ENCODE data around the gene FLYWCH2.

The FLYWCH2 gene

GRCh38 chr16:2910441-2910969 is 27.5 kb downstream of the FLYWCH2 start:
- POLR2A ChIA-PET: interaction anchor here (1.0 to 4.2 kb wide), 2 partner anchors 27 to 111 kb away, joined by 3 to 24 read pairs; partner anchors contain the start of gene FLYWCH2
- no peak for DNase-seq (ENCODE audit: extremely low spot score)

GRCh38 chr16:2911638-2912329 is 28.8 kb downstream of the FLYWCH2 start, which contains the start of gene FLYWCH1:
TSS of gene FLYWCH1 (plus strand) at chr16:2911931. CDS start at chr16:2929686, 17,755 bp downstream.
- TF ChIP-seq LEF1 (IDR thresholded peaks at IDR 0.05; ENCODE audit: borderline replicate concordance): 0 out of 2 replicates have a peak, but pooled peaks have one; percentile 57
- TF ChIP-seq PKNOX1 (IDR thresholded peaks at IDR 0.05): peak; percentile 89
- TF ChIP-seq FOXK2 (IDR thresholded peaks at IDR 0.05): no peak
- peak; percentile 88 for TF ChIP-seq FOXM1 (IDR thresholded peaks at IDR 0.05; ENCODE audit: borderline replicate concordance)
- TF ChIP-seq TARDBP (IDR thresholded peaks at IDR 0.05): no peak
- DNase-seq (ENCODE audit: extremely low spot score): peak; percentile 92
- ChIA-PET POLR2A (interaction anchor here (0.7 to 4.2 kb wide), 10 partner anchors 8 to 159 kb away, joined by 3 to 24 read pairs (median 3); partner anchors contain the start of genes FLYWCH2 and SRRM2), CTCF (interaction anchor here (0.5 to 1.9 kb wide), 5 partner anchors 9 to 73 kb away, joined by 3 to 5 read pairs (median 3); no protein-coding TSS in a partner anchor)

More at GRCh38 chr16:2910441-2910969, 27.5 kb downstream of the FLYWCH2 start:
- CTCF ChIA-PET: interaction anchor here (1.0 kb wide), 1 partner anchor 17 kb away, joined by 3 read pairs; no protein-coding TSS in a partner anchor
- TF ChIP-seq L3MBTL2 (conservative IDR thresholded peaks at IDR 0.05) (no peak), BHLHE40 (IDR thresholded peaks at IDR 0.05; ENCODE audit: borderline replicate concordance) (no peak), FOXA1 (IDR thresholded peaks at IDR 0.05) (no peak), SUZ12 (IDR thresholded peaks at IDR 0.05) (no peak), PKNOX1 (IDR thresholded peaks at IDR 0.05) (no peak), ARNT (IDR thresholded peaks at IDR 0.05) (no peak), HDGF (IDR thresholded peaks at IDR 0.05; ENCODE audit: borderline replicate concordance) (no peak), ELF4 (IDR thresholded peaks at IDR 0.05) (no peak), SP1 (IDR thresholded peaks at IDR 0.05) (no peak), LEF1 (IDR thresholded peaks at IDR 0.05; ENCODE audit: borderline replicate concordance) (no peak), FOXM1 (IDR thresholded peaks at IDR 0.05; ENCODE audit: borderline replicate concordance) (no peak)

GRCh38 chr16:2912330-2913199 is 29.6 kb downstream of the FLYWCH2 start:
- DNase-seq (ENCODE audit: extremely low spot score): no peak
- ChIA-PET POLR2A (interaction anchor here (0.9 to 4.2 kb wide), 7 partner anchors 9 to 134 kb away, joined by 3 to 24 read pairs (median 5); partner anchors contain the start of gene FLYWCH2), CTCF (interaction anchor here (0.5 to 1.9 kb wide), 4 partner anchors 10 to 74 kb away, joined by 3 to 5 read pairs (median 4); no protein-coding TSS in a partner anchor)
- TF ChIP-seq TARDBP (IDR thresholded peaks at IDR 0.05) (no peak), HDGF (IDR thresholded peaks at IDR 0.05; ENCODE audit: borderline replicate concordance) (0 out of 2 replicates have a peak, but pooled peaks have one; percentile 46)

GRCh38 chr16:2913603-2914002 is 30.6 kb downstream of the FLYWCH2 start:
- ChIA-PET POLR2A (interaction anchor here (1.8 to 4.2 kb wide), 2 partner anchors 30 to 39 kb away, joined by 5 to 24 read pairs; partner anchors contain the start of gene FLYWCH2), CTCF (no interaction called here)
- DNase-seq (ENCODE audit: extremely low spot score): no peak
- TF ChIP-seq SP1 (IDR thresholded peaks at IDR 0.05) (no peak), ARNT (IDR thresholded peaks at IDR 0.05) (no peak), L3MBTL2 (conservative IDR thresholded peaks at IDR 0.05) (no peak), SUZ12 (IDR thresholded peaks at IDR 0.05) (no peak)

- POLR2A ChIA-PET: interaction anchor here (1.2 to 1.8 kb wide), 4 partner anchors 9 to 66 kb away, joined by 3 to 5 read pairs (median 4); partner anchors contain the start of gene PKMYT1
- no peak for DNase-seq (ENCODE audit: extremely low spot score)
- CTCF ChIA-PET: interaction anchor here (1.2 to 1.7 kb wide), 2 partner anchors 13 to 75 kb away, joined by 5 to 10 read pairs; no protein-coding TSS in a partner anchor
- TF ChIP-seq NFRKB (IDR thresholded peaks at IDR 0.05) (no peak), SP1 (IDR thresholded peaks at IDR 0.05) (no peak), ELF4 (IDR thresholded peaks at IDR 0.05) (no peak), FOXK2 (IDR thresholded peaks at IDR 0.05) (no peak), L3MBTL2 (conservative IDR thresholded peaks at IDR 0.05) (no peak), BHLHE40 (IDR thresholded peaks at IDR 0.05; ENCODE audit: borderline replicate concordance) (no peak), LEF1 (IDR thresholded peaks at IDR 0.05; ENCODE audit: borderline replicate concordance) (no peak), ARNT (IDR thresholded peaks at IDR 0.05) (no peak)
Observed at GRCh38 chr16:2914233-2914632, 31.2 kb downstream of the FLYWCH2 start.

GRCh38 chr16:2915196-2915929 is 32.3 kb downstream of the FLYWCH2 start:
- ChIA-PET POLR2A (interaction anchor here (1.0 to 1.6 kb wide), 5 partner anchors 9 to 65 kb away, joined by 3 to 8 read pairs (median 4); partner anchors contain the start of genes FLYWCH2 and PKMYT1), CTCF (interaction anchor here (1.2 to 1.7 kb wide), 4 partner anchors 8 to 76 kb away, joined by 5 to 10 read pairs (median 5); no protein-coding TSS in a partner anchor)
- DNase-seq (ENCODE audit: extremely low spot score): no peak
- TF ChIP-seq LEF1 (IDR thresholded peaks at IDR 0.05; ENCODE audit: borderline replicate concordance) (no peak), SUZ12 (IDR thresholded peaks at IDR 0.05) (no peak), ZNF384 (IDR thresholded peaks at IDR 0.05) (no peak), HDGF (IDR thresholded peaks at IDR 0.05; ENCODE audit: borderline replicate concordance) (no peak), PKNOX1 (IDR thresholded peaks at IDR 0.05) (no peak), NFRKB (IDR thresholded peaks at IDR 0.05) (no peak), BHLHE40 (IDR thresholded peaks at IDR 0.05; ENCODE audit: borderline replicate concordance) (no peak), FOXA1 (IDR thresholded peaks at IDR 0.05) (no peak), L3MBTL2 (conservative IDR thresholded peaks at IDR 0.05) (no peak), CTBP1 (IDR thresholded peaks at IDR 0.05; ENCODE audit: borderline replicate concordance) (no peak), TARDBP (IDR thresholded peaks at IDR 0.05) (no peak), ARNT (IDR thresholded peaks at IDR 0.05) (no peak)

Data from HEK293T (cell line).